Fibroblast of villous mesenchyme (primary cell): Measurements from ENCODE around the gene HIC2. TPM values are rescaled to one million over a fixed set of nuclear protein-coding genes. Genes with fewer than 3 reads are reported as not detected.
"Not testable (repeated sequence)": the region's sequence is repeated elsewhere in the genome, so short reads cannot be mapped to it uniquely, and the experiment has no call there.

Source experiments
- DNase-seq: peaks from one replicate; pipeline ENCODE4 v3.0.0-alpha.2; 2010; ENCODE audit warnings: low read depth
- H3K4me3 ChIP-seq: 2 replicates; pipeline ENCODE4 v1.5.1; 2011; ENCODE audit warnings: low read depth, mild to moderate bottlenecking, low read length
- total RNA-seq: library from RNA; depleted of rRNA; stranded (reverse); fragments of >200 nt; gene quantifications from 2 replicates; pipeline ENCODE4 v1.2.3, GENCODE V29; 2012

The HIC2 gene
- total RNA-seq, result 2.9 and 3.0 TPM in 2 replicates

DNA sequence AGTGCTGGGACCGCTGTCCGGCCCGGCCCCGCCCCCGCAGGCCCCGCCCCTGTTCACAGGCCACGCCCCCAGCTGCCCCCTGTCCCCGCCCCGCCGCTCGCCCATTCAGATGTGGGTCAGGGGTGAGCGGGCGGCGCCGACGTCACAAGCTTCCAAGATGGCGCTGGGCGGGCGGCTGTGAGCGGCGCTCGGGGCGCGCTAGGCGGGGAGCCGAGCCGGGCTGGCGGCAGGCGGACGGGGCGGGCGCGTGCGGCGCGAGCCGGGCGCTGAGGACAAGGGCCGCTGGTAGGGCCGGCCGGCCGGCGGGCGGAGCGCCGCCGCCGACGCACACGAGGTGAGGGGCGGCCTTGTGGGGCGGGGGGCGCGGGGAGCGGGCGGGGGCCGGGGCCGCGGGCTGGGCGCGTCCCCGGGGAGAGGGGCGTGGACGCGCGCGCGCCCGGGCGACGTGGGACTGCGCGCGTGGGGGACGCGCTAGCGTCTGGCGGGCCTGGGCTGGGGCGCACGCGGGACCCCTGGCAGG, at the start of gene HIC2:
TSS of gene HIC2 (plus strand) at position 145 of the 520 bp plus-strand sequence. CDS start 25,461 bp downstream, outside the sequence.
- peak within 1 kb of the TSS; percentile 58 for H3K4me3 ChIP-seq
- not testable (repeated sequence) for DNase-seq

- H3K4me3 ChIP-seq, DNase-seq: not testable (repeated sequence)
Observed at GRCh38 chr22:21368603-21369310, 48.4 kb upstream of the HIC2 start.

DNA sequence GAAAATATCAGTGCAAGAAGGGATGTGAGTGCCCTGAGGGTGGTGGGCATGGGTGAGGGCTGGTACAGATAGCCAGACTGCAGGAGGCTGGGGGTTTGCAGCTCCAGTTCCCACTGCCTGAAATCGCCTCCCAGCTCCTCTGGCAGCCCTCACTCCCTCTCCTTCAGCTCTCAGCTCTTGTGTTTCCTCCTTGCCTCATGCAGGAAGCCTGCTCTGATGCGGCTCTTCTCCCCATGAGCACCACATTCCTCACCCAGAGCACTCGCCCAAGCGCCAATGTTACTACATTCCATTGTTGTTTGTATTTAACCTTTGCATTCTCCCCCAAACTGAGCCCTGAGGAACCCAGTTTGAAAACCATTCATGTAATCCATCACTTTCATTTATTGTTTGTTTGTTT, 41.3 kb upstream of the HIC2 start:
- not testable (repeated sequence) for DNase-seq, H3K4me3 ChIP-seq

- DNase-seq, H3K4me3 ChIP-seq: not testable (repeated sequence)
Observed at GRCh38 chr22:21383701-21384467, 33.3 kb upstream of the HIC2 start, which contains the start of gene RIMBP3B. TSS of gene RIMBP3B (plus strand) at chr22:21383751. CDS start at chr22:21383859, 108 bp downstream.

GRCh38 chr22:21384468-21385357, 32.5 kb upstream of the HIC2 start:
- not testable (repeated sequence) for H3K4me3 ChIP-seq, DNase-seq

- not testable (repeated sequence) for H3K4me3 ChIP-seq, DNase-seq
Observed at GRCh38 chr22:21389480-21389879, 27.7 kb upstream of the HIC2 start.

GRCh38 chr22:21390013-21390412, 27.2 kb upstream of the HIC2 start:
- DNase-seq, H3K4me3 ChIP-seq: not testable (repeated sequence)

- not testable (repeated sequence) for H3K4me3 ChIP-seq, DNase-seq
Observed at GRCh38 chr22:21394613-21395012, 22.6 kb upstream of the HIC2 start.

DNA sequence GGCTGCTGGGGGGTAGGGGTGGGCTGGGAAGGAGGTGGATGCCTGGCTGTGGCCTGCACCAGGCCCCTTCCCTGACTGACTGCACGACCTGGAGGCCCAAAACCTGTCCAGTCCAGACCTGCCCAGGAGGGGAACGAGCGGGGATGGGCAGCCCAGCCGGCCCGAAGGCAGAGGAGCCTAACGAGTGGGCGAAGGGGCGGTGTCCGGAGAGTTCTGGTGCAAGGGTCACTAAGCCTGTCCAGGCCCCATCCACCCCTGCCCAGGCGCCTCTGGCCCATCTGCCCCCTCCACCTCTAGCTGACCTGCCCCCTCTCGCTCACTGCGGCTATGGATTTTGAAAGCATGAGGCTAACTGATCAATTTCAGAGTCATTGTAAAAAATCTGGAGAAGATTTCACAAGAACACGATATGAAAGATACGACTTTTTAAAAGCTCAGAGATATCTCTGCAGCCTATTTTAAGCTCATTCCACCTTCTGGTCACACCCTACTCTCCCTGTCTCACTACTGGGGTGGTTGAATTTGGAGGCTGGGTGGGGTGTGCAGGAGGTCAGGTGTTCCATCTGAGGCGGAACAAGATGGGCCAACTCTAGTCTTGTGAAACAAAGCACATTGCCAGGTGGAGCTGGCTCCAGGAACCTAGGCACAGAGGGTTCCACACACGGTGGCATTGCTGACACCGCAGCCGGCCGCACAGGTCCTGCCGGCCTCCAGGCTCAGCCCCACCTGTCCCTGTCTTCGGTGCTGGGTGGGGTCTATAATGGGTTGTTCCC, 15.8 kb upstream of the HIC2 start:
- DNase-seq, H3K4me3 ChIP-seq: not testable (repeated sequence)

GRCh38 chr22:21402763-21403314, 14.3 kb upstream of the HIC2 start:
- not testable (repeated sequence) for DNase-seq

GRCh38 chr22:21407139-21407538, 10.0 kb upstream of the HIC2 start:
- DNase-seq, H3K4me3 ChIP-seq: not testable (repeated sequence)

More at GRCh38 chr22:21402763-21403314, 14.3 kb upstream of the HIC2 start:
- not testable (repeated sequence) for H3K4me3 ChIP-seq

- not testable (repeated sequence) for H3K4me3 ChIP-seq, DNase-seq
Observed at GRCh38 chr22:21407792-21408191, 9.4 kb upstream of the HIC2 start.

DNA sequence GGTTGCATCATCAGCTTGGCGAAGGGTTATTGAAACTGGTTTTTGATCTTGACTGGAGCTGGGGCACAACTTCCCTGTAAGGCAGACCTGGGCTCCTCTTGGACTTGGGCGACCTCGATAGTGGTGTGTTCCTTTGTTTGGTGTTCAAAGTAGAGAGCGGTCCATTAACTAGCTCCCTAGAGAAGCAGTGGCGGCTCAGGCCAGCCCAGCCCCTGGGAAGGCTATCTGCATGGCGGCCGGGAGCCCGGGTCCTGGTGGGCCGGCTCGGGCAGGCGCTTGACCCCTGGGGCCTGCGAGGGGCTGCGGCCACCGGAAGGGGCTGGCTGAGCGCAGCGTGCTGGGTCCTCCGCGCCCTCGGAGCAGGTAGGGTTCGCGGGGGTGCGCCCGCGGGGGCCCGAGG, 796 bp upstream of the HIC2 start:
- H3K4me3 ChIP-seq, DNase-seq: not testable (repeated sequence)

- H3K4me3 ChIP-seq, result peak overlapping the region; percentile 58
- DNase-seq, result not testable (repeated sequence)
Observed at GRCh38 chr22:21417853-21418252, 682 bp downstream of the HIC2 start.

GRCh38 chr22:21418974-21419638, 1.9 kb downstream of the HIC2 start:
- DNase-seq, H3K4me3 ChIP-seq: not testable (repeated sequence)

- not testable (repeated sequence) for H3K4me3 ChIP-seq, DNase-seq
Observed at GRCh38 chr22:21420180-21420763, 3.1 kb downstream of the HIC2 start.
